Measurements from ENCODE around the gene INO80B.

INO80B gene

GRCh38 chr2:74415762-74416395 is 39.0 kb upstream of the INO80B start:
- no peak for DNase-seq (ENCODE audit: low spot score)
- in situ Hi-C loops (cut with MboI; ENCODE audit: low sequenced_read_pairs, unreplicated experiment), result no loop called here
- TF ChIP-seq CTCF (IDR thresholded peaks at IDR 0.05; ENCODE audit: borderline replicate concordance, control extremely low read depth, extremely low read depth, insufficient read depth, missing control alignments), result no peak

DNA sequence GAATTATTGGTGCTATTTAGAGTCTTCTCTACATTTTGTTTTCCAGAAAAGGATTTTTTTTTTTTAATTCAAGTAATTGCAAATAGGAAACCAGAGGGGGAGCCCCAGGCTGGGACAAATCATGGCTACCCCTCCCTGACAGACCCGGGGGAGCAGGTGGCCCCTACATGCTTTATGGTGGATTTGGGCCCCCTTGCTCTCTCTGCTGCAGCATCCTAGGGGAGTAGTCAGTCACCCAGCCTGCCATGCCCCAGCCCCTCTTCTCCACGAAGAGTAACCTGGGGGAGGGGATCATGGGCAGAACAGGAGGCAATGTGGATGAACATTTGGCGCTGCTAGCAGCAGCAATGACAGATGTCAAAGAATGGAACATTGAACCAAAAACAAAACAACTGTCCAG is 38.1 kb upstream of the INO80B start:
- no peak for TF ChIP-seq CTCF (IDR thresholded peaks at IDR 0.05; ENCODE audit: borderline replicate concordance, control extremely low read depth, extremely low read depth, insufficient read depth, missing control alignments)
- in situ Hi-C loops (cut with MboI; ENCODE audit: low sequenced_read_pairs, unreplicated experiment), result no loop called here
- no peak for DNase-seq (ENCODE audit: low spot score)

- TF ChIP-seq CTCF (IDR thresholded peaks at IDR 0.05; ENCODE audit: borderline replicate concordance, control extremely low read depth, extremely low read depth, insufficient read depth, missing control alignments), result no peak
- in situ Hi-C loops (cut with MboI; ENCODE audit: low sequenced_read_pairs, unreplicated experiment), result no loop called here
- DNase-seq (ENCODE audit: low spot score), result no peak
Measured at GRCh38 chr2:74417197-74417596, 37.7 kb upstream of the INO80B start.

DNA sequence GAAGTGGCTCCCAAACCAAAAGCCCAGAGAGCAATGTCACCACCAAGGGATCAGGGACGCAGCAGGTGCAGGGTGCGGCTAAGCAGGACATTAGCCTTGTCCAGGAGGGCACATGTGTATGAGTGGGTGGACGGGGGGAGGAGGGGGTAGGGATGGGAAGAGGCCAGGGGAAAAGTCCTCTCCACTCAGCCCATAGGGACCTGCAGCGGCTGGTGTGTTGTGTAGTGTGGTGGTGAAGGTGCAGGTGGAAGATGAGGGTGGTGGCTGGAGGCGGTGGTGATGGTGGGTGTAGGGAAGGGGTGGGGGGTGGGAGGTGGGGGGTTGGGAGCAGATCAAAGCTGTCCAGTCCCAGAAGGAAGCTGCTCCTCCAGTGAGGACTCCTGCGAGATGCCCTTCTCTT is 37.1 kb upstream of the INO80B start:
- in situ Hi-C loops (cut with MboI; ENCODE audit: low sequenced_read_pairs, unreplicated experiment), result no loop called here
- DNase-seq (ENCODE audit: low spot score), result no peak
- no peak for TF ChIP-seq CTCF (IDR thresholded peaks at IDR 0.05; ENCODE audit: borderline replicate concordance, control extremely low read depth, extremely low read depth, insufficient read depth, missing control alignments)

DNA sequence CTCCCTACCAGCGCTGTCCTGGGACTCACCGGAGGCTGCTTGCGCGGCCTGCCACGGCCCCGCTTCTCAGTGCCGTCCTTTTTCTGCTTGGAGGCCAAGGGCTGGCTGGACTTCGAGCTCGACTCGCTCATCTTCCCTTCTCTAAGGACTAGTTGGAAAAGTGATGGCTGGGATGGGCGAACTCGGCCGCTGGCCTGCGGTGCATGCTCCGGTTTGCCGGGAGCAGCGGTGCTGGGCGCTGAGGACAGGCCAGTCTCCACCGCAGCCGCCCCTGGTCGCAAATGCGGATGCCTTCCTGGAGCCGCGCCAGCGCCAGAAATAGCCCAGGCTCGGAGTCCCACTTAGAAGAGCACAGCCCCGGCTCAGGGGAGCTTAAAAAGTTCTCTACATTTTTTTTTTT is 36.6 kb upstream of the INO80B start:
- DNase-seq (ENCODE audit: low spot score), result no peak
- in situ Hi-C loops (cut with MboI; ENCODE audit: low sequenced_read_pairs, unreplicated experiment), result no loop called here
- no peak for TF ChIP-seq CTCF (IDR thresholded peaks at IDR 0.05; ENCODE audit: borderline replicate concordance, control extremely low read depth, extremely low read depth, insufficient read depth, missing control alignments)

DNA sequence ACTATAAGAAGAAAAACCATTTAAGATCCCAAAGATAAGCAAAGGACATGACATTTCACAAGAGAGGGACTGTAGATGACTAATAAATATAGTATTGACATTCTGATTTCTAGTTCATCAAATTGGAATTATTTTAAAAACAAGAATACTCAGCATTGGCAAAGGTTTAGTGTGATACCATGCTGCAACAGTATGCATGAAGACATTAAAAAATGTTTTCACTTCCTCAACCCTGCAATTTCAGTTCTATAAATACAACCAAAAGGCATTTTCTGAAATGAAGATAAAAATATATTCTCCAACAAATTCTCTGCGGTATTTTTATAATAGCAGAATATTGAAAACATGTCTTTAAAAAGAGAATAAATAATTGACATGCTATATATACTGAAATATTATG is 35.5 kb upstream of the INO80B start:
- in situ Hi-C loops (cut with MboI; ENCODE audit: low sequenced_read_pairs, unreplicated experiment), result no loop called here
- no peak for DNase-seq (ENCODE audit: low spot score)
- no peak for TF ChIP-seq CTCF (IDR thresholded peaks at IDR 0.05; ENCODE audit: borderline replicate concordance, control extremely low read depth, extremely low read depth, insufficient read depth, missing control alignments)
